Measurements from ENCODE around the gene PDK2.
"Not testable (repeated sequence)": the region's sequence is repeated elsewhere in the genome, so short reads cannot be mapped to it uniquely, and the experiment has no call there.

PDK2 gene

DNA sequence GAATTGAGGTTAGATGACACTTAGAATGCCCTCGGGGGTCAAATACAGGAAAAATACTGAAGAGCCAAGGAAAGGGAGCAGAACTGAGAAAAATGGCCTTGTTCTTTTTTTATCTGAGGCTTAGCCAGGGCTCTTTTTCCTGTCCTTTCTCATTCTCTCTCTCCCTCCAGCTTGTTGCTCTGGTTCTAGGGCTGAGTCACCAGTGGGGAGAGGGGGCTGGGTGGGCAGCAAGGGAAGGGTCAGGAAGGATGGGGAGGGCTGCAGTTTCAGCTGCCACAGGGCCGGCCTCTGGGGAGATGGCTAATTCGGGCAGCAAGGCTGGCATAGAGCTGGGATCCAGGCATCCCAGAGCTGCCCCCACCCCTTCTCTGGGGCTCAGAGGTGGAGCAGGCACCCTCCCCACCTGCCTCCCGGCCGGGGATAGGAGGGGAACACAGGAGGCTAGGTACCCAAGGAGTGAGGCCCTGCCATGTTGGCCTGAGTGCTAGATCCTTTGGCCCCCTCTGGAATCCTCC lies 35.3 kb upstream of the PDK2 start:
- DNase-seq (ENCODE audit: low read depth, low spot score) = no peak
- H3K4me3 ChIP-seq (ENCODE audit: low read depth, low read length) = peak overlapping the region; percentile 32
- TF ChIP-seq CTCF (IDR thresholded peaks at IDR 0.05; ENCODE audit: insufficient read depth, low read length, missing control alignments) = no peak
- ChIA-PET CTCF (interaction anchor here (1.4 to 17.8 kb wide), 4 partner anchors 17 to 63 kb away, joined by 4 to 179 read pairs (median 6); no protein-coding TSS in a partner anchor), POLR2A (interaction anchor here (1.1 to 1.8 kb wide), 2 partner anchors 11 to 32 kb away, joined by 3 to 16 read pairs; no protein-coding TSS in a partner anchor)

DNA sequence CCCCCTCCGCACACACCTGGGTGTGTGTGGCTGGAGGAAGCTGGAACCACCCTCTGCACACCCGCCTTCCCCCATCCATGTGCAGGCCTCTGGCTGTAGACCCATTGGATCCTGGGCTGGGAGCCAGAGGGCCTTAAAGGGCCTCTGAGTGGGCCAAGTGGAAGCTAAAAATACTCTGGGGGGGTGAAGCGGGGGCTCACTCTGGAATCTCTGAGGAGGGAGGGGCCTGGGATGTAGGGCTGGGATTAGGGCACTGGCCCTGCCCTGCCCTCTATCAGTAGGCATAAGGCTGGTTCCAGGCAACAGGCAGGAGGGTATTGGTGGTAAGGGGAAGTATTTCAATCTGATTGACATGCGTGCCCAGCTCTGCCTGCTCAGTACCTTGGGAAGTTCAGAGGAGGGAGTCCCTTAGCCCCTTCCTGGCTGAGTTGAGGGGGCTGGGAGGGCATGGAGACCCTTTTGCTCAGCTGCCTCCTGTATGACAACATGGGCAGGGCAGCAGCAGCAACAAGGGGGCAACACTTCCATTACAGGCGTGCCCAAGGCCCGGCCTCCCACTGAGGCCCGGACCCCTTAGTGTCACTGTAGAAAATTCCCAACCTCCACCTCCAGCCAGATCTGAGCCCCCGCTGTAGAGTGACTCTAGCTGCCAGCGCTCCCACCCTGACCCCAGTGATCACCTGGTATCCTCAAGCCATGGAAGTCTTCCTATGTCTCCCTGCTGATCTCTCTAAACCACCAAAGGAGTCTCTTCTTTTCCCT lies 34.0 kb upstream of the PDK2 start:
- POLR2A ChIA-PET = interaction anchor here (0.6 to 2.9 kb wide), 4 partner anchors 33 to 158 kb away, joined by 3 to 17 read pairs (median 10); no protein-coding TSS in a partner anchor
- H3K4me3 ChIP-seq (ENCODE audit: low read depth, low read length) = no peak overlapping the region; the same call in 1 of the 2 replicates

DNA sequence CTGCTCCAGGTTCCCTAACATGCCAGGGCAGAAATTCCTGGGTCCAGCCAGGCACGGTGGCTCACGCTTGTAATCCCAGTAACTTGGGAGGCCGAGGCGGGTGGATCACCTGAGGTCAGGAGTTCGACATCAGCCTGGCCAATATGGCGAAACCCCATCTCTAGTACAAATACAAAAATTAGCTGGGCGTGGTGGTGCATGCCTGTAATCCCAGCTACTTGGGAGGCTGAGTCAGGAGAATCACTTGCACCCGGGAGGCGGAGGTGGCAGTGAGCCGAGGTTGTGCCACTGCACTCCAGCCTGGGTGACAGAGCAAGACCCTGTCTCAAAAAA lies 33.5 kb upstream of the PDK2 start:
- not testable (repeated sequence) for H3K4me3 ChIP-seq (ENCODE audit: low read depth, low read length); DNase-seq (ENCODE audit: low read depth, low spot score)
- POLR2A ChIA-PET = interaction anchor here (0.7 to 2.9 kb wide), 3 partner anchors 33 to 157 kb away, joined by 3 to 17 read pairs (median 3); no protein-coding TSS in a partner anchor
- CTCF ChIA-PET = interaction anchor here (2.1 to 17.8 kb wide), 4 partner anchors 25 to 64 kb away, joined by 5 to 179 read pairs (median 10); no protein-coding TSS in a partner anchor

More for the DNA sequence above, 34.0 kb upstream of the PDK2 start:
- no peak for TF ChIP-seq CTCF (IDR thresholded peaks at IDR 0.05; ENCODE audit: insufficient read depth, low read length, missing control alignments)
- CTCF ChIA-PET = interaction anchor here (0.6 to 17.8 kb wide), 8 partner anchors 16 to 65 kb away, joined by 3 to 179 read pairs (median 6); no protein-coding TSS in a partner anchor
- no peak for DNase-seq (ENCODE audit: low read depth, low spot score)

- CTCF ChIA-PET = interaction anchor here (1.2 to 17.8 kb wide), 5 partner anchors 11 to 64 kb away, joined by 4 to 179 read pairs (median 8); no protein-coding TSS in a partner anchor
Observed at GRCh38 chr17:50062293-50063243, 32.6 kb upstream of the PDK2 start.

GRCh38 chr17:50063561-50064252 lies 31.4 kb upstream of the PDK2 start:
- no peak for TF ChIP-seq CTCF (IDR thresholded peaks at IDR 0.05; ENCODE audit: insufficient read depth, low read length, missing control alignments)
- DNase-seq (ENCODE audit: low read depth, low spot score) = no peak
- POLR2A ChIA-PET = interaction anchor here (2.9 kb wide), 1 partner anchor 36 kb away, joined by 17 read pairs; no protein-coding TSS in a partner anchor
- H3K4me3 ChIP-seq (ENCODE audit: low read depth, low read length) = no peak overlapping the region
- CTCF ChIA-PET = interaction anchor here (0.7 to 17.8 kb wide), 5 partner anchors 10 to 37 kb away, joined by 3 to 179 read pairs (median 5); no protein-coding TSS in a partner anchor

More at GRCh38 chr17:50062293-50063243, 32.6 kb upstream of the PDK2 start:
- H3K4me3 ChIP-seq (ENCODE audit: low read depth, low read length) = peak overlapping the region; percentile 20; the same call in 1 of the 2 replicates
- peak; percentile 67 for DNase-seq (ENCODE audit: low read depth, low spot score)
- POLR2A ChIA-PET = interaction anchor here (0.7 to 2.9 kb wide), 6 partner anchors 9 to 35 kb away, joined by 3 to 17 read pairs (median 4); no protein-coding TSS in a partner anchor
- TF ChIP-seq CTCF (IDR thresholded peaks at IDR 0.05; ENCODE audit: insufficient read depth, low read length, missing control alignments) = no peak

All from AG04449 (cell line).